ENCODE results near the gene JUND.
"Not testable (repeated sequence)": the region's sequence is repeated elsewhere in the genome, so short reads cannot be mapped to it uniquely, and the experiment has no call there.

Gene JUND

GRCh38 chr19:18281082-18282020 is at the start of gene JUND:
Gene JUND, minus strand, starts transcription at chr19:18281622. Its CDS starts 138 bp downstream, at chr19:18281484.
- DNase-seq = peak; percentile 95 to 98

DNA sequence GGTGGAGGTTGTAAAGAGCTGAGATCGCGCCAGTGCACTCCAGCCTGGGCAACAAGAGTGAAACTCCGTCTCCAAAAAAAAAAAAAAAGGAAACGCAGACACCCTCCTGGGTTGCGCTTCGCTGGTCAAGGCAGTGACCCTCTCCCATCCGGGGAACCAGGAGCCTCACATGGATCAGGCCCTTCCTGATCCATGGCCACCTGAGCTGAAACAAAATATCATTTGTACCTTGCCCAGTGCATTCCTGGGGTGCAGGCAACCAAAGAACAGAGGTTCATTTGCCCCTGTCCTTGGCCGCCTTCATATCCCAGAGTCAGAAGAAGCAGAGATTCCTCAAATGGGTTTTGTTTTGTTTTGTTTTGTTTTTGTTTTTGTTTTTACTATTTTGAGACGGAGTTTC is 49.4 kb upstream of the JUND start:
- DNase-seq = no peak

DNA sequence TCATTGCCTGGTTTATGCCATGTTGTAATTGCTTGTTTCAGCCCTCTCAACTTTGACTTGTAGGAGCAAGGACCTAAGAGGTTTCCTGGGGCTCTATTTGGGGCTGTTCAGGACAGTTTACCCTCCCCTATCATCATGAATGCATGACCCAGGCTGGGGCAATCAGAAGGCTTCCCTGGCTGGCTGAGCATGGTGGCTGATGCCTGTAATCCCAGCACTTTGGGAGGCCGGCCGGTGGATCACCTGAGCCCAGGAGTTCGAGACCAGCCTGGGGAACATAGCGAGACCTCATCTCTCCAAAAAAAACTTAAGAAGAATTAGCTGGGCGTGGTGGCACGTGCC is 47.6 kb upstream of the JUND start:
- DNase-seq = no peak

DNA sequence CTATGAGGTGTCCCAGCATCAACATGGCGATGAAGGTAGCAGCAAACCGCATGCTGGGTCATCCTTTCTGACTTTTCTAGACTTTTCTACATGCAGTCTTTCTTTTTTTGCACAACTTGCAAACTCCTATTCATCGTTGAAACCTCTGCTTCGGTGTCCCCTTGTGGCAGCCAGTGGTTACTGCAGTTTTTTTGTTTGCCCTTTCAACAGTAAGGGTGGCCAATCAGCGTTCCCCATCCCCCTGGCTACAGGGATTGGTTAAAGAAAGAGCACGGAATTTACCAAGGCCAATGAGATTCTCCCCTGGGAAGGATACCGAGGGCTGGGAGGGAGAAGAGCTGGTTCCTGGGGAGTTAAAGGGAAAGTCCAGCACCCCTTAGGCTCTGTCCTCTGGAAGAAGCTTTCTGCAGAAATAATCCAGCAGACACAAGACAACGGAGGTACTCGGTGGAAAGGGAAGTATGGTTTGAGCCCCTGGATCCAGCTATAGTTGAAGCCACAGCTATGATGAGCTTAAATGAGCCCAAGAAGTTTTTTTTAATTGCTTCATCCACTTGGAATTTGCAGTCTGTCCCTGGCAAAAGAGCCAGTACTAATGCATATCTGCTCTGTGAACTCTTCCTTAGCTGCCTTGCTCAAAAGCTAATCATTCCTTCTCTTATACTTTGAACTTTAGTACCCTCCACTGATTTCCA is 47.1 kb upstream of the JUND start:
- peak; percentile 89 to 90 for DNase-seq

DNA sequence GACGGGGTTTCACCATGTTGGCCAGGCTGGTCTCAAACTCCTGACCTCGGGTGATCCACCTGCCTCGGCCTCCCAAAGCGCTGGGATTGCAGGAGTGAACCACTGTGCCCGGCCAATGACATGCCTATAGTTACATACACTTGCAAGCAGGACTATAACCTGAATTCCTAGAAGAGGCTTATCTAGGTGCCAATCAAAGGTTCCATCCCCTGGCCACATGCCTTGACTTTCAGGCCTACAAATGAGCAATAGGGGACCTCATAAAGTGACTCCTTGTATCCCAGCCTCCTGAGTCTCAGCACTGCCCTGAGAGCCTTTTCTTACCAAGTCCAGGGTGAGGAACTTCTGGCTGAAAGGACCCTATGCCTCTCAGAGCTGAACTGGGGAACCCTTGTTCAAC is 45.4 kb upstream of the JUND start:
- DNase-seq = no peak

GRCh38 chr19:18324373-18324731 is 42.9 kb upstream of the JUND start:
- DNase-seq = not testable (repeated sequence)

- DNase-seq = peak; percentile 100
These were observed 41.5 kb upstream of the JUND start, which contains the start of gene LSM4 for GRCh38 chr19:18322759-18323460. Gene LSM4, minus strand, starts transcription at chr19:18323076. Its CDS starts 56 bp downstream, at chr19:18323020.

DNA sequence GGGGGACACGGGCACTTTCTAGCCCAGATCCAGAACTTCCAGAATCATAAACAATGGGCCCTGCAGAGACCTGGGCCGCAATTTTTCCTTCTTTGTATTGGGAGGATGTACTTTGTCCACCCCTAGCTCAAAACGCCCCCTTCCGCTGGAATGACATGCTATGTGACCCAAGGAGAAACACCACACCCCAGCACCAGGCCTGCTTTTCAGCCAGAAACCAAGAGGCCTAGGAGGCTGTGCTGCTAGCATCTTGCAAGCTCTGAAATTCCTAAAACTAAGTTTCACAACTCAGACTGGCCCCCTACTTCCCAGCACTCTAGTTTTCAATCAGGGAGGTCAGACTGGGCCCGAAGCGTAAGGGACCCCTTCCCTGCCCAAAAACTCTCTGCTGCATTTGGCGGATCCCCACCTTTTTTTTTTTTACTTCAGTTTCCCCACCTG is 40.9 kb upstream of the JUND start:
- peak; percentile 69 to 73 for DNase-seq

GRCh38 chr19:18321734-18322102 is 40.3 kb upstream of the JUND start:
- DNase-seq = peak; percentile 53 to 63

GRCh38 chr19:18320865-18321733 is 39.7 kb upstream of the JUND start:
- no peak for DNase-seq

- no peak for DNase-seq
These were observed 38.2 kb upstream of the JUND start for GRCh38 chr19:18319591-18320135.

DNA sequence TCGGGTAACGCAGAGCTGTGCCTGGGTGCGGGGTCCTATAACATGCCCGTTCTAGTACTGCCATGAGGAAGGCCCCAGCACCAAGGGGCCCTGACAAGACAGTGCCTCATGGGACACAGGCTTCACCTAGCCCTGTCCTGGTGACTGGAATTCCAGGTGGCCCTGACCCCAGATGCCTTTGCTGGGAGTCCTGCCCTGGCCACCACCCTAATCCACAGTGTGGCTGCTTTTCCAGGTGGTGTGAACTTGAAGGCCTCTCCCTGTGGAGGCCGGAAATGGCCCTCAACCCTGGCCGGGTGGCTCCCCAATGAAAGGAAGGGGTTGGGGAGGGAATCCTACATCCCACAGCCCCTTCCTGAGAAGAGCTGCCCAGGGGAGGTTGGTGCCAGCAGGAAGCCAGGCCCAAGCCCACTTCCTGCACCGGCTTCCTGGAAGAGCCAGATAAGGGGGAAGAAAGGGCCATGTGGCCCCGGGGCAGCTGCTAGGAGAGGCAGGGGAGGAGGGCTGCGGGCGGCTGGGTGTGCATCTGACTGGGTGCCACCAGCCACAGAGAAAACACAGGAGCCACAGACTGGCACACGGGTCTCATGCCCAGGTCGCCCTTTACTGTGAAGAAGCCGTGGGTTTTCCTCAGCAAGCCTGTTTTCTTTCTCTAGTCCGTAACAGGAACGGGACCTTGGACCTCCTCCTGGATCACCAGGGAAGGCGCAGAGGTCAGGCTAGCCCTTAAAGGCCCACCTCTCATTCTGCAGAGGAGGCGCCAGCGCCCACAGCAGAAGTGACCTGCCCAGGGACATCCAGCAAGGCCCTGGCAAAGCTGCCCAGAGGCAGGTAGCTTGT is 36.8 kb upstream of the JUND start:
- DNase-seq = peak; percentile 70 to 73

DNA sequence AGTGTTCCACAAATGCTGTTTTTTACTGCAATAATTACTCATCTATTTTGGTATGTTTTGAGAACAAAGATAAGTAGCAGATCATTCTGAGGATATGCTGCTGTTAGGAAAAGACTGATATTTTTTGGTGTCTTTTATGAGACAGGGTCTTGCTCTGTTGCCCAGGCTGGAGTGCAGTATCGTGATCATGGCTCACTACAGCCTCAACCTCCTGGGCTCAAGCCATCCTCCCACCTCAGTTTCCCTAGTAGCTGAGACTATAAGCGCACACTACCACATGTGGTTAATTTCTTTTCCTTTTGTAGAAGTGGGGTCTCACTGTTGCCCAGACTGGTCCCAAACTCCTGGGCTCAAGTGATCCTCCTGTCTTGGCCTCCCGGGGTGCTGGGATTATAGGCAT is 32.0 kb upstream of the JUND start:
- DNase-seq = no peak

- DNase-seq = no peak
These were observed 30.7 kb upstream of the JUND start for GRCh38 chr19:18312092-18312534.

GRCh38 chr19:18311502-18312091 is 30.2 kb upstream of the JUND start:
- no peak for DNase-seq

- no peak for DNase-seq
These were observed 29.5 kb upstream of the JUND start for GRCh38 chr19:18310966-18311365.

- DNase-seq = no peak
These were observed 28.9 kb upstream of the JUND start for GRCh38 chr19:18310118-18310909.

GRCh38 chr19:18309525-18310064 is 28.2 kb upstream of the JUND start:
- DNase-seq = no peak

DNA sequence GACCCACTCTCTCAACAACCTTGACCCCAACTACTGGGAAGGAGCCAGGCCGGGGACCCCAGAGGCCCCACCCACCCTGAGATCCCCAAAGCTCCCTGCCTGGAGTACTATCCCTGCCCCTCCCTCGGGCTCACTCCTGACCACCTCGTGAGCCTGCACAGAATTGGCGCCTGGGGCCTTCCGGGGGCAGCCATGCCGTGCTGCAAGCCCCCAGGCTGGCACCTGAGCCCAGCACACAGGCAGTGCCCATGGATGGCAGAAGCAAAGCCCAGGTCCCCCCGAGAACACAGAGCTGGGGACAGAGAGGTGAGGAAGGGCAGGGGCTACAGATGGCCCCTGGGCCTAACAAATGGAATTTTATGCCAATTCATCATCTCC is 27.5 kb upstream of the JUND start:
- no peak for DNase-seq
